KG1 (cell line): ENCODE results near the gene CFL1.
"Not testable (repeated sequence)": the region's sequence is repeated elsewhere in the genome, so short reads cannot be mapped to it uniquely, and the experiment has no call there.

Source experiments
- DNase-seq: peaks from one replicate; lab custom pipeline; 2025; lab: John Stamatoyannopoulos, UW

Gene CFL1

GRCh38 chr11:65856689-65857499 is 1.1 kb downstream of the CFL1 start:
- DNase-seq: peak; percentile 74

GRCh38 chr11:65855927-65856363 is 2.0 kb downstream of the CFL1 start:
- no peak for DNase-seq

- DNase-seq: no peak
Measured at GRCh38 chr11:65854852-65855837, 2.8 kb downstream of the CFL1 start.

- DNase-seq: no peak
Measured at GRCh38 chr11:65854161-65854592, 3.8 kb downstream of the CFL1 start.

GRCh38 chr11:65853246-65853979 is 4.6 kb downstream of the CFL1 start:
- DNase-seq: no peak

- no peak for DNase-seq
Measured at GRCh38 chr11:65852508-65853245, 5.3 kb downstream of the CFL1 start.

- no peak for DNase-seq
Measured at GRCh38 chr11:65851811-65852507, 6.0 kb downstream of the CFL1 start.

- DNase-seq: no peak
Measured at GRCh38 chr11:65851083-65851579, 6.8 kb downstream of the CFL1 start.

GRCh38 chr11:65850217-65851082 is 7.5 kb downstream of the CFL1 start:
- DNase-seq: no peak

- DNase-seq: no peak
Measured at GRCh38 chr11:65849771-65850216, 8.2 kb downstream of the CFL1 start.

GRCh38 chr11:65849366-65849765 is 8.6 kb downstream of the CFL1 start:
- no peak for DNase-seq

GRCh38 chr11:65848693-65849092 is 9.3 kb downstream of the CFL1 start:
- not testable (repeated sequence) for DNase-seq

- no peak for DNase-seq
Measured at GRCh38 chr11:65847746-65848145, 10.2 kb downstream of the CFL1 start.

- no peak for DNase-seq
Measured at GRCh38 chr11:65844231-65844872, 13.6 kb downstream of the CFL1 start.

GRCh38 chr11:65843811-65844210 is 14.2 kb downstream of the CFL1 start:
- DNase-seq: no peak

- no peak for DNase-seq
Measured at GRCh38 chr11:65842144-65842543, 15.8 kb downstream of the CFL1 start.

- no peak for DNase-seq
Measured at GRCh38 chr11:65834202-65834601, 23.8 kb downstream of the CFL1 start.

- DNase-seq: peak; percentile 88
Measured at GRCh38 chr11:65833297-65834030, 24.5 kb downstream of the CFL1 start, which contains the start of gene SNX32. Gene SNX32 (plus strand): TSS chr11:65833963. CDS start chr11:65834066, 103 bp downstream.
